NCI-H446 treated with DMSO at 0.1 percent for 48 hours (cell line): ENCODE results near the gene LGI2.
"Not testable (repeated sequence)": the region's sequence is repeated elsewhere in the genome, so short reads cannot be mapped to it uniquely, and the experiment has no call there.

Experiments
- DNase-seq: peaks from one replicate; lab custom pipeline; 2025; lab: John Stamatoyannopoulos, UW

The LGI2 gene

GRCh38 chr4:25030277-25031076 lies at the start of gene LGI2:
Gene LGI2, minus strand, starts transcription at chr4:25030946. Its CDS starts 253 bp downstream, at chr4:25030693.
- DNase-seq, result no peak

- DNase-seq, result no peak
Measured at GRCh38 chr4:25078523-25078922, 47.8 kb upstream of the LGI2 start.

- no peak for DNase-seq
Measured at GRCh38 chr4:25076625-25077398, 46.1 kb upstream of the LGI2 start.

- no peak for DNase-seq
Measured at GRCh38 chr4:25075851-25076250, 45.1 kb upstream of the LGI2 start.

GRCh38 chr4:25075129-25075528 lies 44.4 kb upstream of the LGI2 start:
- DNase-seq, result no peak

GRCh38 chr4:25070545-25070944 lies 39.8 kb upstream of the LGI2 start:
- no peak for DNase-seq

- DNase-seq, result no peak
Measured at GRCh38 chr4:25069014-25069413, 38.3 kb upstream of the LGI2 start.

- DNase-seq, result no peak
Measured at GRCh38 chr4:25068386-25068785, 37.6 kb upstream of the LGI2 start.

- no peak for DNase-seq
Measured at GRCh38 chr4:25065932-25066590, 35.3 kb upstream of the LGI2 start.

GRCh38 chr4:25065431-25065858 lies 34.7 kb upstream of the LGI2 start:
- DNase-seq, result no peak

- not testable (repeated sequence) for DNase-seq
Measured at GRCh38 chr4:25064447-25064846, 33.7 kb upstream of the LGI2 start.

- DNase-seq, result no peak
Measured at GRCh38 chr4:25063116-25063515, 32.4 kb upstream of the LGI2 start.

- no peak for DNase-seq
Measured at GRCh38 chr4:25062098-25062497, 31.4 kb upstream of the LGI2 start.

GRCh38 chr4:25061602-25062001 lies 30.9 kb upstream of the LGI2 start:
- DNase-seq, result no peak

- DNase-seq, result no peak
Measured at GRCh38 chr4:25060963-25061340, 30.2 kb upstream of the LGI2 start.

- DNase-seq, result no peak
Measured at GRCh38 chr4:25060241-25060962, 29.7 kb upstream of the LGI2 start.

GRCh38 chr4:25059791-25060190 lies 29.0 kb upstream of the LGI2 start:
- no peak for DNase-seq

GRCh38 chr4:25058796-25059195 lies 28.1 kb upstream of the LGI2 start:
- no peak for DNase-seq

- no peak for DNase-seq
Measured at GRCh38 chr4:25057299-25057698, 26.6 kb upstream of the LGI2 start.

- DNase-seq, result not testable (repeated sequence)
Measured at GRCh38 chr4:25052037-25052436, 21.3 kb upstream of the LGI2 start.

- DNase-seq, result no peak
Measured at GRCh38 chr4:25051534-25051933, 20.8 kb upstream of the LGI2 start.
